ENCODE data around the gene CD99L2.

CD99L2 gene

DNA sequence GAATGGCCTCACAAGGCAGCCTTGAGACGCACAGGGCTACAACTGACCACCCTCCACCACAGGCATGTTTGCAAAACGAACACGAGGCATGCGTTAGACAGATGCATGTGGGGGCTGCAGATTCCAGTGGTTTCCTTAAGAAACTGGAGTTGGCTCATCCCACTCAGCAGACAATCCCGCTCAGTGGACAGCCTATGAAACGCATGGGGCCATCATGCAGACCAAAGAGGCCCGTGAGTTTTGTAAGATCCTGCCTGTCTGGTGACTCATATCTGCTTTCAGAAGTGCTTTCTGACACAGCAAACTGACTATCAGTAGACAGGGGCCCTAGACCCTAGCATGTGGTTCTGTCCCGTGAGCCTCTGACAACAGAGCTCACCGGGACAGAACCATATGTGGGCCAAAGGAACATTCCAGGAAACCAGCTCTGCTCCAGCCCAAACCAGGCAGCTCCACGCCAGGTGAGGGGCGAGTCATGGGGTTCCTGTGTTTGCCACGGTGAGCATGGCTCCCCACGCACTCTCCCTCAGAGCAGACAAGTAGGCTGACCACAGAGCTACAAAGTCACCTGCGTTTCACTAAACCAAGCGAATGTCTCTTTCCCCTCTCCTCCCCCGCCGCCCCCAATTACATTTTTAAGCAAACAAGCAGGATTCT is 130.9 kb downstream of the CD99L2 start:
- TF ChIP-seq, protein P1, sequence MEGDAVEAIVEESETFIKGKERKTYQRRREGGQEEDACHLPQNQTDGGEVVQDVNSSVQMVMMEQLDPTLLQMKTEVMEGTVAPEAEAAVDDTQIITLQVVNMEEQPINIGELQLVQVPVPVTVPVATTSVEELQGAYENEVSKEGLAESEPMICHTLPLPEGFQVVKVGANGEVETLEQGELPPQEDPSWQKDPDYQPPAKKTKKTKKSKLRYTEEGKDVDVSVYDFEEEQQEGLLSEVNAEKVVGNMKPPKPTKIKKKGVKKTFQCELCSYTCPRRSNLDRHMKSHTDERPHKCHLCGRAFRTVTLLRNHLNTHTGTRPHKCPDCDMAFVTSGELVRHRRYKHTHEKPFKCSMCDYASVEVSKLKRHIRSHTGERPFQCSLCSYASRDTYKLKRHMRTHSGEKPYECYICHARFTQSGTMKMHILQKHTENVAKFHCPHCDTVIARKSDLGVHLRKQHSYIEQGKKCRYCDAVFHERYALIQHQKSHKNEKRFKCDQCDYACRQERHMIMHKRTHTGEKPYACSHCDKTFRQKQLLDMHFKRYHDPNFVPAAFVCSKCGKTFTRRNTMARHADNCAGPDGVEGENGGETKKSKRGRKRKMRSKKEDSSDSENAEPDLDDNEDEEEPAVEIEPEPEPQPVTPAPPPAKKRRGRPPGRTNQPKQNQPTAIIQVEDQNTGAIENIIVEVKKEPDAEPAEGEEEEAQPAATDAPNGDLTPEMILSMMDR (conservative IDR thresholded peaks at IDR 0.05; ENCODE audit: control insufficient read depth, insufficient read depth, low read depth, low read length) = no peak
- DNase-seq (ENCODE audit: low read depth) = peak; percentile 93

DNA sequence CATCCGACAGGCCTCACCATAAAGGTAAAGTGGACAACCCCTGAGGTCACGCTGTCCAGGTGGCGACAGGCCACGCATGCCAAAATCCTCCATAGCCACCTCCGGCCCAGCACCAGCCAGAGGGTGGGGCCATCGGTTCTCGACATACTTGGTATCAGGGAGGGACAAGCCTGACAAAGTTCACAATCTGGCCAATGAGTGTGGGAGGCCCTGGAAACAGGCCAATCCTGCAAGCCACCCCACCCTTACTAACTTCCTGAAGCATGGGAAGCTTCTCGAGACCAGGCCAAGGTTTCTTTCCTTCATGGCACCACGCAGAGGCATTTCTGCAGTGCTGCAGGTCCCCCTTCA is 131.4 kb downstream of the CD99L2 start:
- TF ChIP-seq, protein P1 (conservative IDR thresholded peaks at IDR 0.05; ENCODE audit: control insufficient read depth, insufficient read depth, low read depth, low read length) = no peak
- no peak overlapping the region for H3K4me3 ChIP-seq (ENCODE audit: control insufficient read depth, low read depth, low read length)
- DNase-seq (ENCODE audit: low read depth) = peak; percentile 65

More for the DNA sequence above, 130.9 kb downstream of the CD99L2 start:
- no peak overlapping the region for H3K4me3 ChIP-seq (ENCODE audit: control insufficient read depth, low read depth, low read length)

DNA sequence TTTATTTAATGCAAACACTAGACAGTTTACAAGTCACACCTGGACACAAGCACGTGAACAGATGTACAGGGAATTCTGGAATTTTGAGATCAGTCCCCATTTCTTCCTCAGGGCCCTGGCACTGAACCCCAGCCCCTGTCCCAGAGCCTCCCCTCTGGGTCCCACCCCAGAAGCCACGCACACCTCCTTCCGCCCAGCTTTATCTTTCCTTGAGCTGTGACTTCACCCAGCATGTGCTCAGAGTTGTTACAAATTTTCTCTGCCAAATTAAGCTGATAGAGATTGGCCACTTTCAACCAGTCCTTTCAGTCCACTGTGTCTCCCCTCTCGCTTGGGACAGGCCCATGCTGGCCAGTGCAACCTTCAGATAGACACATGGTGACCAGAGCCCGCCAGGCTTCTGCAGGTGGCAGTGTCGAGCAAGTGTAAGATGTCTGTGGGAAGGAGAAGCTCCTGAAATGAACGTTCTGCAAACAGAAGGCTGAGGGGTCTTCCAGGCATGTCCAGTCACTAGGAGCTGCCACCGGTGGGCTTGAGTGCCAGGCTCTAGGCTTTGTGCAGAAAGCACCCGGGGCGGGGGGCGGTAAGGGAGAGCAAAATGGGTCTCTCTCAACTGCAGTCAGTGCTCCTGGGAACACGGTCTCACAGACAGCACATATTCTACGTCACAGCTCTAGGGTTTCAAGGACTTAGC is 132.0 kb downstream of the CD99L2 start:
- H3K4me3 ChIP-seq (ENCODE audit: control insufficient read depth, low read depth, low read length) = no peak overlapping the region
- TF ChIP-seq, protein P1 (conservative IDR thresholded peaks at IDR 0.05; ENCODE audit: control insufficient read depth, insufficient read depth, low read depth, low read length) = no peak
- no peak for DNase-seq (ENCODE audit: low read depth)

DNA sequence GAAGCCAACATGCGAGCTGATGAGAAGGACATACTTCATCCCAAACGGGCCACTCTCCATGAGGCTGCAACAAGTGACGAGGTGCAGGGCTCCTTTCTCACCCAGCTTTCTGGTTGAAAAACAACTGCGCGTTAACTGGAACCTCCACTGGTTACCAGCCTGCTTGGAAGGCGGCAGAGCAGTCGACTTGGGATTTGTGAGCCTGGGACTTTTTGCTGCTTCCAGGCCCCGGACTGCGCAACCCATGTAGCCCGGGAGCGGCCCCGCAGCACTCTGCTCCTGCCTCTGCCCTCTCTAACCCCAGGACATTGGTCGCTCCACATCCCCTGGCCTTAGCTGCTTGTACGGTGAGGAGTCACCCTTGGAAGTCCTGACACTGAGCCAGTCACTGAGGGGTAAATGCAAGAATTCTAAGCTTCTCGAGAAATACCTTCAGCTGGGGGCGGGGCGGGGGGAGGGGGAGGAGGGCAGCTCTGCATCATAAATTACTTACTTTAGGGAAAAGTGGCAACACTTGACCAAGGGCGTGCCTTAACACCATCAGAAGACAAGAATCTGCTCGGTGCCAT is 132.6 kb downstream of the CD99L2 start:
- H3K4me3 ChIP-seq (ENCODE audit: control insufficient read depth, low read depth, low read length) = no peak overlapping the region
- no peak for DNase-seq (ENCODE audit: low read depth)
- TF ChIP-seq, protein P1 (conservative IDR thresholded peaks at IDR 0.05; ENCODE audit: control insufficient read depth, insufficient read depth, low read depth, low read length) = no peak

DNA sequence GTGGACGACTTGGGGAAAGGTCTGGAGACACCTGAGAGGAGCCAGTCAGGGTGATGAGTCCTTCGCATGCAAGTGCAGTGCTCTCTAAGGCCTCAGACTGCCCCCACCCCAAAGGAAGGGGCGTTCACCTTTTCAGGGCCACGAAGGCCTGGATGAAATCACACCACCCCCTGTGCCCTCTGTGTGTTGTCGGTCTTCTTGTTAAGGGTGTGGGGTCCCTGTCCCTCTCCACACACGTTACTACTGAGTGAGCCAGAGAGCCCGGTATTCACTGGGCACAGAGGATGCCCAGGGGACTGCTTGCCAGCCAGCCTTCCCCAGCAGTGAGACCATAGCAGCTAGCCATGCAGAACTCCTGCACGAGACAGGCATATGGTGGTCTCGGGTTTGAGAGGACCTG is 133.2 kb downstream of the CD99L2 start:
- TF ChIP-seq, protein P1 (conservative IDR thresholded peaks at IDR 0.05; ENCODE audit: control insufficient read depth, insufficient read depth, low read depth, low read length) = no peak
- no peak for DNase-seq (ENCODE audit: low read depth)
- H3K4me3 ChIP-seq (ENCODE audit: control insufficient read depth, low read depth, low read length) = no peak overlapping the region

DNA sequence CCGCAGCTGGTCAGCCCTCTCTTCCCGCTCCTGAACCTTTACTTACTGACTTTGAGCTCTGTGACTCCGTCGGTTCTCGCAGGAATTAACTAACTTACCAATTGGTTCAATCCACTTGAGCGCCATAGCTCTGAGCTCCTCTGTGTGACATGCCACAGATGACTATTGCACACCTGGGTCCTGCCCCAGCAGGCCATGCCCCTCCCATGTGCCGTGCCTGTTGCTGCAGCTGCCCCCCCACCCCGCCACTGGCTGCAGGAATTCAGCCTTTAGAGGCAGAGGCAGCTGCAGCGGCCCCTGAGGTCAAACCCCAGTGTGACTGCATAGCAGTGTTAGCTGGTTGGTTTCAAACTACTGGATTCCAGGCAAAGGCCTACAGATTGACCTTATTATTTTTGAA is 134.7 kb downstream of the CD99L2 start:
- no peak overlapping the region for H3K4me3 ChIP-seq (ENCODE audit: control insufficient read depth, low read depth, low read length)
- TF ChIP-seq, protein P1 (conservative IDR thresholded peaks at IDR 0.05; ENCODE audit: control insufficient read depth, insufficient read depth, low read depth, low read length) = no peak
- DNase-seq (ENCODE audit: low read depth) = no peak
